NCI-H187 treated with DMSO at 0.1 percent for 48 hours (cell line): ENCODE measurements around the gene TMEM151A.

Experiments used
- DNase-seq: peaks from one replicate; lab custom pipeline; 2025; lab: John Stamatoyannopoulos, UW

Gene TMEM151A

GRCh38 chr11:66322732-66323427 is 31.2 kb downstream of the TMEM151A start:
- DNase-seq, result no peak

GRCh38 chr11:66323684-66324083 is 32.0 kb downstream of the TMEM151A start:
- DNase-seq, result no peak

- no peak for DNase-seq
These were observed 33.0 kb downstream of the TMEM151A start for GRCh38 chr11:66324664-66325063.

GRCh38 chr11:66325263-66325671 is 33.6 kb downstream of the TMEM151A start:
- DNase-seq, result no peak

GRCh38 chr11:66326261-66327111 is 34.8 kb downstream of the TMEM151A start:
- no peak for DNase-seq

- DNase-seq, result no peak
These were observed 35.7 kb downstream of the TMEM151A start for GRCh38 chr11:66327171-66328030.

- no peak for DNase-seq
These were observed 36.3 kb downstream of the TMEM151A start for GRCh38 chr11:66328031-66328301.

GRCh38 chr11:66328302-66329144 is 36.8 kb downstream of the TMEM151A start:
- DNase-seq, result no peak

GRCh38 chr11:66329165-66329673 is 37.5 kb downstream of the TMEM151A start:
- DNase-seq, result no peak

- DNase-seq, result no peak
These were observed 39.2 kb downstream of the TMEM151A start for GRCh38 chr11:66330931-66331330.

GRCh38 chr11:66331542-66332370 is 40.1 kb downstream of the TMEM151A start:
- DNase-seq, result no peak

- no peak for DNase-seq
These were observed 40.9 kb downstream of the TMEM151A start for GRCh38 chr11:66332371-66333219.

- DNase-seq, result no peak
These were observed 41.7 kb downstream of the TMEM151A start for GRCh38 chr11:66333220-66333877.

GRCh38 chr11:66333896-66334604 is 42.4 kb downstream of the TMEM151A start:
- DNase-seq, result no peak

- DNase-seq, result no peak
These were observed 43.1 kb downstream of the TMEM151A start for GRCh38 chr11:66334605-66335442.

- DNase-seq, result no peak
These were observed 44.0 kb downstream of the TMEM151A start for GRCh38 chr11:66335531-66336233.
